PC-3 (cell line): ENCODE results near the gene PFN2.

ENCODE experiments used
- CTCF ChIP-seq: fragments of 300-600 bp; sonication (generic); conservative IDR thresholded peaks from 2 replicates; pipeline ENCODE4 v1.5.1; 2017; ENCODE audit warnings: antibody characterized with exemption, low read depth, mild to moderate bottlenecking, low read length
- EZH2 ChIP-seq: fragments of 300-600 bp; sonication (generic); IDR thresholded peaks from one replicate; pipeline ENCODE4 v1.6.1; 2017; ENCODE audit warnings: antibody characterized with exemption, mild to moderate bottlenecking, low read length; ENCODE audit not compliant: unreplicated experiment
- EZH2phosphoT487 ChIP-seq: fragments of 300-600 bp; sonication (generic); IDR thresholded peaks from 2 replicates; pipeline ENCODE4 v1.6.1; 2018; ENCODE audit warnings: mild to moderate bottlenecking, antibody characterized with exemption, low read length, borderline replicate concordance

GRCh38 chr3:149919509-149919908, 51.2 kb downstream of the PFN2 start:
- no peak for TF ChIP-seq CTCF
- no peak for TF ChIP-seq EZH2
- TF ChIP-seq EZH2phosphoT487 = no peak
